Rectal smooth muscle tissue (tissue), 1 donor: ENCODE data around the gene ARHGAP9.

Experiments used
- H3K27ac ChIP-seq: one replicate; pipeline ENCODE4 v1.7.0; 2013; ENCODE audit warnings: low read depth, low read length, inconsistent platforms
- H3K27me3 ChIP-seq: one replicate; pipeline ENCODE4 v1.7.0; 2013; ENCODE audit warnings: low read length; ENCODE audit not compliant: control insufficient read depth, insufficient read depth
- H3K36me3 ChIP-seq: one replicate; pipeline ENCODE4 v1.7.0; 2013; ENCODE audit warnings: low read length; ENCODE audit not compliant: control insufficient read depth, insufficient read depth
- H3K4me1 ChIP-seq: one replicate; pipeline ENCODE4 v1.7.0; 2013; ENCODE audit warnings: low read length; ENCODE audit not compliant: control insufficient read depth, insufficient read depth
- H3K4me3 ChIP-seq: one replicate; pipeline ENCODE4 v1.7.0; 2013; ENCODE audit warnings: low read length
- H3K9ac ChIP-seq: one replicate; pipeline ENCODE4 v1.7.0; 2013; ENCODE audit warnings: low read length

Gene ARHGAP9

GRCh38 chr12:57471661-57472060 is 8.0 kb downstream of the ARHGAP9 start:
- Histone ChIP-seq H3K4me1 (peaks cover 2% of the 10 kb centered on the region), H3K27ac (no peak overlapping the region), H3K4me3 (no peak overlapping the region), H3K9ac (no peak overlapping the region), H3K27me3 (peaks cover 20% of the 10 kb centered on the region), H3K36me3 (peaks cover 7% of the 10 kb centered on the region)

DNA sequence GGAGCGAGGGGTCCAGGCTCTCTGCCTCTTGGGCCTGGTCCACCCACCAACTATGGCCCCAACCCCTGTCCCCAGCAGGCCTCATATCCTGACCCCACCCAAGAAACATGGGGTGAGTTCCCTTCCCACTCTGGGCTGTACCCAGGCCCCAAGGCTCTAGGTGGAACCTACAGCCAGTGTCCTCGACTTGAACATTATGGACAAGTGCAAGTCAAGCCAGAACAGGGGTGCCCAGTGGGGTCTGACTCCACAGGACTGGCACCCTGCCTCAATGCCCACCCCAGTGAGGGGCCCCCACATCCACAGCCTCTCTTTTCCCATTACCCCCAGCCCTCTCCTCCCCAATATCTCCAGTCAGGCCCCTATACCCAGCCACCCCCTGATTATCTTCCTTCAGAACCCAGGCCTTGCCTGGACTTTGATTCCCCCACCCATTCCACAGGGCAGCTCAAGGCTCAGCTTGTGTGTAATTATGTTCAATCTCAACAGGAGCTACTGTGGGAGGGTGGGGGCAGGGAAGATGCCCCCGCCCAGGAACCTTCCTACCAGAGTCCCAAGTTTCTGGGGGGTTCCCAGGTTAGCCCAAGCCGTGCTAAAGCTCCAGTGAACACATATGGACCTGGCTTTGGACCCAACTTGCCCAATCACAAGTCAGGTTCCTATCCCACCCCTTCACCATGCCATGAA is 8.6 kb downstream of the ARHGAP9 start:
- Histone ChIP-seq H3K27ac (no peak overlapping the region), H3K36me3 (peaks cover 7% of the 10 kb centered on the region), H3K4me3 (no peak overlapping the region), H3K9ac (no peak overlapping the region), H3K27me3 (peaks cover 15% of the 10 kb centered on the region), H3K4me1 (peaks cover 2% of the 10 kb centered on the region)

- Histone ChIP-seq H3K27me3 (peaks cover 12% of the 10 kb centered on the region), H3K4me3 (no peak overlapping the region), H3K9ac (no peak overlapping the region), H3K4me1 (no peaks in the 10 kb centered on the region), H3K36me3 (peaks cover 7% of the 10 kb centered on the region), H3K27ac (no peak overlapping the region)
Measured at GRCh38 chr12:57470286-57470969, 9.2 kb downstream of the ARHGAP9 start.

DNA sequence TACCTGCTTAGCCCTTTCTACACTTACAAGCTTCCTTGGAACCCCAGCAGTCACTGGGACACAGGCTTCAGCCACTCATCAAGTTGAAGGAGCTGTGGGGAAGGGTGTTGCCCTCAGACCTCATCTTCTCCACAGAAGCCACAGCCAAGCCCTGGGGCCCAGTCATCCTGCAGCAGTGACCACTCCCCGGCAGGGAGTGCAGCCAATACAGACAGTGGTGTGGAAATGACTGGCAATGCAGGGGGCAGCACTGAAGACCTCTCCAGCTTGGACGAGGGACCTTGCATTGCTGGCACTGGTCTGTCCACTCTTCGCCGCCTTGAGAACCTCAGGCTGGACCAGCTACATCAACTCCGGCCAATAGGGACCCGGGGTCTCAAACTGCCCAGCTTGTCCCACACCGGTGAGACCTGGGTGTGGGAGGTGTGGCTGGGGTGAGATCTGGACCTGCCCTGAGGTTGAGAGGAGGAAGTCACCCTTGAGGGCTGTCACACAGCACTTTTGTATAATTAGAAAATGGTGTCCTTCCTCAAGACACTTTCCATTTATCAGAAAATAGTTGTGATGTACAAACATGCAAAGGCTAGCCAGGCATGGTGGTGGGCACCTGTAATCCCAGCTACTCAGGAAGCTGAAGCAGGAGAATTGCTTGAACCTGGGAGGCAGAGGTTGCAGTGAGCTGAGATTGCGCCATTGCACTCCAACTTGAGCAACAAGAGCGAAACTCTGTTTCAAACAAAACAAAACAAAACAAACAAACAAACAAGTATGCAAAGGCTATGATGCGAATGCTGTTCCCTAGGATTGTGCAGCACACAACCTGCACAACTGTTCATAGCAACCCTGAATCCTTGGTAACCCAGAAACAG is 10.1 kb downstream of the ARHGAP9 start:
- H3K9ac ChIP-seq = no peak overlapping the region
- peaks cover 10% of the 10 kb centered on the region for H3K27me3 ChIP-seq
- no peaks in the 10 kb centered on the region for H3K4me1 ChIP-seq
- no peak overlapping the region for H3K27ac ChIP-seq
- peaks cover 4% of the 10 kb centered on the region for H3K36me3 ChIP-seq
- H3K4me3 ChIP-seq = no peak overlapping the region

GRCh38 chr12:57467915-57468314 is 11.8 kb downstream of the ARHGAP9 start:
- Histone ChIP-seq H3K27ac (no peak overlapping the region), H3K36me3 (no peaks in the 10 kb centered on the region), H3K27me3 (no peaks in the 10 kb centered on the region), H3K4me3 (no peak overlapping the region), H3K4me1 (no peaks in the 10 kb centered on the region), H3K9ac (no peak overlapping the region)

DNA sequence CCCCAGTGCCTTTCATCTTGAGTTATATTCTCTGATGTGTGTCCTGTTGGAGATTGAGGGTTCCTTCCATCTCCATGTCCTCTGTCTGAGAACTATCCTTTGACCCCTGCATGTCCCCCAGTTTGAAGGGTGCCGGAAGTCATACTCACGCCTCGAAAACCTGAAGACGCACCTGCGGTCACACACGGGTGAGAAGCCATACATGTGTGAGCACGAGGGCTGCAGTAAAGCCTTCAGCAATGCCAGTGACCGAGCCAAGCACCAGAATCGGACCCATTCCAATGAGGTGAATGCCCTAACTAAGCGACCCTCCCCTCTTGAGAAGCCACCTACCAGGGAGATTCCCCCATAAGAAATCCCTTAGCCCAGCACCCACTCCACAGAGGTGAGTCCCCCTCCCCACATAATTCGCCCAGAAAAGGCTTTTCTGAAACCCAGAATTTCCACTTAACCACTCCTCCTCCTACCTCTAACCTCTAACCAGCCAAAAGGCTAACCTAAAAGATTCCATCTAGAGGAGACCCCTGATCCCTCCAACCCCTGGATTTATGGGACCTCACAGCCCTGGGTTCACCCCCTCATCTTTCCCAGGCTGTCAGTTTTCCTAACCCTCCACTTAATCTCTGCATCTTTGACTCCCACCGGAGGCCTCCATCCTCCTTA is 12.3 kb downstream of the ARHGAP9 start:
- Histone ChIP-seq H3K27me3 (no peaks in the 10 kb centered on the region), H3K4me1 (peaks cover 3% of the 10 kb centered on the region), H3K4me3 (no peak overlapping the region), H3K27ac (no peak overlapping the region), H3K9ac (no peak overlapping the region), H3K36me3 (no peaks in the 10 kb centered on the region)

- Histone ChIP-seq H3K27me3 (peaks cover 1% of the 10 kb centered on the region), H3K4me3 (no peak overlapping the region), H3K27ac (no peak overlapping the region), H3K36me3 (no peaks in the 10 kb centered on the region), H3K9ac (no peak overlapping the region), H3K4me1 (peaks cover 7% of the 10 kb centered on the region)
Measured at GRCh38 chr12:57465747-57466505, 13.7 kb downstream of the ARHGAP9 start.

GRCh38 chr12:57465030-57465746 is 14.5 kb downstream of the ARHGAP9 start:
- H3K36me3 ChIP-seq = no peaks in the 10 kb centered on the region
- no peak overlapping the region for H3K4me3 ChIP-seq
- H3K4me1 ChIP-seq = peaks cover 9% of the 10 kb centered on the region
- H3K27me3 ChIP-seq = peaks cover 5% of the 10 kb centered on the region
- no peak overlapping the region for H3K9ac ChIP-seq
- no peak overlapping the region for H3K27ac ChIP-seq

DNA sequence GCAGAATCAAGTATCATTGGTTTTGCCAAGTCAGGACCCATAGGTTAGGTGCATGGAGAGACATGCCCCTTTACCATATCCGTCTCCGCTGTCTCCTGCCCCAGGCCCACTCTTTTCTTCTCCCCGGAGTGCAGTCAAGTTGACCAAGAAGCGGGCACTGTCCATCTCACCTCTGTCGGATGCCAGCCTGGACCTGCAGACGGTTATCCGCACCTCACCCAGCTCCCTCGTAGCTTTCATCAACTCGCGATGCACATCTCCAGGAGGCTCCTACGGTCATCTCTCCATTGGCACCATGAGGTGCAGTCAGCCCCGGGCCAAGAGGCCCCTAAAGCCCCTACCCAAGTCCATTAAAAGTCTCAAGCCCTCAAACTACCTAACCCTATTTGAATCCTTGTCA is 15.1 kb downstream of the ARHGAP9 start:
- H3K27me3 ChIP-seq = peaks cover 5% of the 10 kb centered on the region
- H3K36me3 ChIP-seq = no peaks in the 10 kb centered on the region
- H3K4me3 ChIP-seq = no peak overlapping the region
- H3K27ac ChIP-seq = no peak overlapping the region
- H3K9ac ChIP-seq = no peak overlapping the region
- peaks cover 9% of the 10 kb centered on the region for H3K4me1 ChIP-seq

DNA sequence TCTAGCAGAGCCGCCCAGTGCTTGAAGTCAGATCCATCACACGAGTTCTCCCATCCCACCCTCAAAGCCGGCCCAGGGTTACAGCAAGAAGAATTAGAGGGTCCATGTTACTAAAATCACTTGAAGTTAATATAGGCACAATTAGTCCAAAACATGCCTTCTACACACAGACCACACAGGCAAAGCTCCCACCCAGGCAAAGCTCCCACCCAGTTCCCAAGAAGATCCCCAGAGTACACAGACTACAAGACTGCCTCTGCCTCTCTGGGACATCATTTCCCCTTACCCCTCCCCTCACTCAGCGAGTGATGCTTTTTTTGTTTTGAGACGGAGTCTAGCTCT is 16.8 kb downstream of the ARHGAP9 start:
- Histone ChIP-seq H3K27me3 (peaks cover 5% of the 10 kb centered on the region), H3K4me1 (peaks cover 13% of the 10 kb centered on the region), H3K27ac (no peak overlapping the region), H3K4me3 (no peak overlapping the region), H3K36me3 (no peaks in the 10 kb centered on the region), H3K9ac (no peak overlapping the region)

- H3K36me3 ChIP-seq = no peaks in the 10 kb centered on the region
Measured at GRCh38 chr12:57462251-57462911, 17.3 kb downstream of the ARHGAP9 start.

More at GRCh38 chr12:57462251-57462911, 17.3 kb downstream of the ARHGAP9 start:
- H3K9ac ChIP-seq = no peak overlapping the region
- H3K27me3 ChIP-seq = peaks cover 5% of the 10 kb centered on the region
- H3K4me3 ChIP-seq = peak overlapping the region; percentile 85
- peaks cover 13% of the 10 kb centered on the region for H3K4me1 ChIP-seq
- H3K27ac ChIP-seq = peak overlapping the region; percentile 85
